ENCODE measurements around the gene RB1. TPM values are rescaled to one million over a fixed set of nuclear protein-coding genes. Genes with fewer than 3 reads are reported as not detected.

Gene RB1
- total and polyA plus RNA-seq, 3 donors from 2014 or later = 21.9 to 43.0 (median 38.8) TPM

DNA sequence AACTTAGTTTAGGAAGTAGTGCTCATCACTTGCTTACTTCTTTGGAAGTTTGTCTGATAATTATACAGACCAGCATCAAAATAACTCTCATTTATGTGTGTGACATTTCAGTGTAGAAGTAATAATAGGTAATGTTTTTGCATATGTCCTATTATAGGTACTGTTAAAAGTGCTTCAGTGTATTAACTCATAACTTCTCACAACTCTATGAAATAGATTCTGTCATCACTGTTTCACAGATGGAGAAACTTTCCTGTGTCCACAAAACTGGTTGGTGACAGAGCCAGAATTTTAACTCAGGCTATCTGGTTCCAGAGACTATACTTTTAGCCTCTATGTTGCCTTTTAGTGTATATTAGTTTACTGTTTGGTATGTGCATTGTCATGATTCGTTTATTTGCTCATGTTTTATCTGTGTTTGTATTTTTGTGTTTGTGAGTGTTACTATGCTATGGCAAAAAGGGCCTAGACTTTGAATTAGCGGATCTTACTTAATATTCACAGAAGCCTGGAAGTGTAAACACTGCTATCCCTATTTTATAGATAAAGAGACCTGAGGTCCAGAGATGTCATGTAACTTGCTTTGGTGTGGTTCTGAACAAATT, 96.6 kb downstream of the RB1 start:
- peaks cover 25% of the 10 kb centered on the region for H3K4me1 ChIP-seq
- H3K27ac ChIP-seq = peak overlapping the region in 1 of 2 donors; percentile 69
- H3K9me3 ChIP-seq = no peaks in the 10 kb centered on the region
- DNase-seq = no peak
- H3K36me3 ChIP-seq (ENCODE audit: low read depth, missing control alignments) = no peaks in the 10 kb centered on the region
- intact Hi-C loops (cut with DNase I; ENCODE audit: low total_unique reads) = loop anchor here (10.0 kb wide), 1 partner anchor 175 kb away; no protein-coding TSS in a partner anchor
- H3K27me3 ChIP-seq = no peaks in the 10 kb centered on the region
- no peak overlapping the region for H3K4me3 ChIP-seq
- TF ChIP-seq POLR2A (IDR thresholded peaks at IDR 0.05) = no peak
- TF ChIP-seq, protein P1, sequence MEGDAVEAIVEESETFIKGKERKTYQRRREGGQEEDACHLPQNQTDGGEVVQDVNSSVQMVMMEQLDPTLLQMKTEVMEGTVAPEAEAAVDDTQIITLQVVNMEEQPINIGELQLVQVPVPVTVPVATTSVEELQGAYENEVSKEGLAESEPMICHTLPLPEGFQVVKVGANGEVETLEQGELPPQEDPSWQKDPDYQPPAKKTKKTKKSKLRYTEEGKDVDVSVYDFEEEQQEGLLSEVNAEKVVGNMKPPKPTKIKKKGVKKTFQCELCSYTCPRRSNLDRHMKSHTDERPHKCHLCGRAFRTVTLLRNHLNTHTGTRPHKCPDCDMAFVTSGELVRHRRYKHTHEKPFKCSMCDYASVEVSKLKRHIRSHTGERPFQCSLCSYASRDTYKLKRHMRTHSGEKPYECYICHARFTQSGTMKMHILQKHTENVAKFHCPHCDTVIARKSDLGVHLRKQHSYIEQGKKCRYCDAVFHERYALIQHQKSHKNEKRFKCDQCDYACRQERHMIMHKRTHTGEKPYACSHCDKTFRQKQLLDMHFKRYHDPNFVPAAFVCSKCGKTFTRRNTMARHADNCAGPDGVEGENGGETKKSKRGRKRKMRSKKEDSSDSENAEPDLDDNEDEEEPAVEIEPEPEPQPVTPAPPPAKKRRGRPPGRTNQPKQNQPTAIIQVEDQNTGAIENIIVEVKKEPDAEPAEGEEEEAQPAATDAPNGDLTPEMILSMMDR (IDR thresholded peaks at IDR 0.05) = no peak
- WGBS, 2 donors = 71 to 75% methylated on average over 2 of the region's 2 CpGs

DNA sequence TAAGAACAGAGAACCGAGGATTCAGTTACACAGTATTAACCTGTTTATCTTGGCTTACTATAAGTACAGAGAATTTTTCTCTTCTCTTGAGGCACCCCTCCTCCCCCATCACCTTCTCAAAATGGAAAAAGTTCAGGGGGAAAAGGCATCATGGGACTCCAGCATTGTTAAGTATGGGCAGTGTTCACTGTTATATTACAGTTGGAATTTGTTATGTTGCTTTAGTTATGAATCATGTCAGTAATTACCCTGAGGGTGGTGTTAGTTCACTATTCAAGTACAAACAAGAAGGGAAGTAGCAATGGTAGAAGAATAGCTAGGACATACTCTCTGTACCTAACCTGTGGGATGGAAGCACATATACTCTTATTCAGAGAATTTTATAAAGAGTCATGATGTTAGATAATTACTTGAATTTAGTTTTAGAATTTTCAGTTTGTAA, 97.3 kb downstream of the RB1 start:
- WGBS, 2 donors = 28 to 39% methylated on average over 1 of the region's 1 CpG
- intact Hi-C loops (cut with DNase I; ENCODE audit: low total_unique reads) = loop anchor here (10.0 kb wide), 1 partner anchor 174 kb away; no protein-coding TSS in a partner anchor

DNA sequence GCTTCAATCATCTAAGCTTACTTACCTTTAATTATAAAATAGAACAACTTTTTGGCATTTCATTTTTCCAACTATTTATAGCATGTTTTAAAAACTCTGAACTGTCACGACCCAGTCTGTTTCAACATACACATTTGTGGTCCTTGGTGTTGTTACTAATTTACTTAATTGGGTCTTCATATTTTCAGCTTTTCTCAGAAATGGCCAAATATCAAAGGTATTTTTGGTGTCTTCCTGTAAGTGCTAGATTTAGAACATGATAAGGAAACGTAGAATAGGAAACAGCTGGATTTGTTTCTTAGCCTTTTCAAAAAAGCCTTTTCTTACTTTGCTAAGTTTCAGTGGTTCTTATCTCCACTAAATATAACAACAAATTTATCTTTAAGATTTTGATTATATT, 97.9 kb downstream of the RB1 start:
- H3K9me3 ChIP-seq = no peaks in the 10 kb centered on the region
- TF ChIP-seq, protein P1 (IDR thresholded peaks at IDR 0.05) = no peak
- TF ChIP-seq POLR2A (IDR thresholded peaks at IDR 0.05) = no peak
- peak overlapping the region in 1 of 2 donors; percentile 69 for H3K27ac ChIP-seq
- H3K4me1 ChIP-seq = peaks cover 25% of the 10 kb centered on the region
- H3K4me3 ChIP-seq = no peak overlapping the region
- intact Hi-C loops (cut with DNase I; ENCODE audit: low total_unique reads) = loop anchor here (10.0 kb wide), 1 partner anchor 173 kb away; no protein-coding TSS in a partner anchor
- no peaks in the 10 kb centered on the region for H3K36me3 ChIP-seq (ENCODE audit: low read depth, missing control alignments)
- 32% methylated on average over 2 of the region's 2 CpGs for WGBS, 2 donors
- no peaks in the 10 kb centered on the region for H3K27me3 ChIP-seq
- no peak for DNase-seq

More for the DNA sequence above, 97.3 kb downstream of the RB1 start:
- no peaks in the 10 kb centered on the region for H3K9me3 ChIP-seq
- TF ChIP-seq, protein P1 (IDR thresholded peaks at IDR 0.05) = no peak
- no peak for TF ChIP-seq POLR2A (IDR thresholded peaks at IDR 0.05)
- H3K4me3 ChIP-seq = no peak overlapping the region
- DNase-seq = no peak
- no peaks in the 10 kb centered on the region for H3K27me3 ChIP-seq
- H3K27ac ChIP-seq = peak overlapping the region in 1 of 2 donors; percentile 69
- peaks cover 25% of the 10 kb centered on the region for H3K4me1 ChIP-seq
- no peaks in the 10 kb centered on the region for H3K36me3 ChIP-seq (ENCODE audit: low read depth, missing control alignments)

DNA sequence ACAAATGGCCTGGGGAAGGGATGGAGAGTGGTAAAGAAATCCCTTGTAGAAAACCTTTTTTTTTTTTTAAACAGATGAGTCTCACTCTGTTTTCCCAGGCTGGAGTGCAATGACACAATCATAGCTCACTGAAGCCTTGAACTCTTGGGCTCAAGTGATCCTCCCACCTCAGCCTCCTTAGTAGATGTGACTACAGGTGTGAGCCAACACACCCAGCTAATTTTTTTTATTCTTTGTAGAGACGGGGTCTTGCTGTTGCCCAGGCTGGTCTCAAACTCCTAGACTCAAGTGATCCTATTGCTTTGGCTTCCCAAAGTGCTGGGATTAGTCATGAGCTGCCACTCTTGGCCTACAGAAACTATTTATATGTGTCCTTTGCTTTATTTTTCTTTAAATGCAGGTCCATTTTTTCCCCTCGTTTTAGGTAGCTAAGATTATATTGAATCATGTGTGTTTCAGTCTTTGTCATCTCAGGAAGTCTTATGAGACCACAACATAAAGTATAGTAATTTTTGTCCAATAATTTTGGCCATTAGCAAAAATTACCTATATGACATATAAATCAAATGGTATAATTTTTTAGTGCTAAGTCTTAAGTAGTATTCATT, 98.9 kb downstream of the RB1 start:
- no peak overlapping the region for H3K4me3 ChIP-seq
- intact Hi-C loops (cut with DNase I; ENCODE audit: low total_unique reads) = loop anchor here (10.0 kb wide), 1 partner anchor 172 kb away; no protein-coding TSS in a partner anchor
- 76 to 81% methylated on average over 2 of the region's 2 CpGs for WGBS, 2 donors
- no peaks in the 10 kb centered on the region for H3K9me3 ChIP-seq
- no peaks in the 10 kb centered on the region for H3K36me3 ChIP-seq (ENCODE audit: low read depth, missing control alignments)
- H3K27me3 ChIP-seq = no peaks in the 10 kb centered on the region
- DNase-seq = no peak
- H3K4me1 ChIP-seq = peaks cover 25% of the 10 kb centered on the region
- peak overlapping the region in 1 of 2 donors; percentile 56 for H3K27ac ChIP-seq
- TF ChIP-seq, protein P1 (IDR thresholded peaks at IDR 0.05) = no peak
- TF ChIP-seq POLR2A (IDR thresholded peaks at IDR 0.05) = no peak
